Upper lobe of left lung (tissue), 6 donors: ENCODE results near the gene TESPA1. TPM values are rescaled to one million over a fixed set of nuclear protein-coding genes. Genes with fewer than 3 reads are reported as not detected.

Experiments
- ATAC-seq, 2 donors: fragments of 200-7000 bp; cut with Tn5 transposase; one replicate each; pipeline ENCODE4 v1.9.1; 2022; ENCODE audit warnings: mild to moderate bottlenecking in 2 of 2, moderate library complexity in 2 of 2; ENCODE audit not compliant: low FRiP score in 2 of 2
- DNase-seq, 2 donors: peaks; one replicate each; pipeline ENCODE4 v3.0.0-alpha.2; 2019 to 2020
- H3K27ac ChIP-seq, 4 donors: fragments of 200-600 bp; sonication (generic); one replicate each; pipeline ENCODE4 v1.5.1; 2016 to 2019
- H3K27me3 ChIP-seq, 4 donors: fragments of 200-600 bp; sonication (generic); one replicate each; pipeline ENCODE4 v1.5.1; 2017 to 2019
- H3K36me3 ChIP-seq, 4 donors: fragments of 200-600 bp; sonication (generic); one replicate each; pipeline ENCODE4 v1.5.1; 2016 to 2019
- H3K4me1 ChIP-seq, 4 donors: fragments of 200-600 bp; sonication (generic); one replicate each; pipeline ENCODE4 v1.5.1; 2018 to 2019
- H3K4me3 ChIP-seq, 4 donors: fragments of 200-600 bp; sonication (generic); one replicate each; pipeline ENCODE4 v1.5.1; 2017 to 2019; ENCODE audit warnings: mild to moderate bottlenecking in 2 of 4, moderate library complexity in 1 of 4
- H3K9me3 ChIP-seq, 4 donors: fragments of 200-600 bp; sonication (generic); one replicate each; pipeline ENCODE4 v1.5.1; 2018 to 2019
- EP300 ChIP-seq, 4 donors: sonication (generic); formaldehyde crosslinking; IDR thresholded peaks; one replicate each; pipeline ENCODE4 v1.5.1; 2017; ENCODE audit warnings: antibody characterized with exemption in 4 of 4, control low read depth in 2 of 4
- POLR2A ChIP-seq, 4 donors: fragments of 450-650 bp; IDR thresholded peaks; one replicate each; pipeline ENCODE4 v1.5.1; 2016 to 2017; ENCODE audit warnings: antibody characterized with exemption in 4 of 4, mild to moderate bottlenecking in 2 of 4
- POLR2AphosphoS5 ChIP-seq, 2 donors: sonication (generic); formaldehyde crosslinking; IDR thresholded peaks; one replicate each; pipeline ENCODE4 v1.5.1; 2017; ENCODE audit warnings: antibody characterized with exemption in 2 of 2
- WGBS, 2 donors: methylation state at CpG; one replicate each; pipeline ENCODE4 v1.1.5; 2017 to 2018; 5-methylcytosine and 5-hydroxymethylcytosine counted together
- total RNA-seq, 6 donors: library from RNA; depleted of rRNA in 4 of 6; stranded (reverse); fragments of >200 nt in 4 of 6; gene quantifications; one replicate each; pipeline versions ENCODE4 v1.1.0 to v1.2.1, GENCODE V29; 2016 to 2021
- TF ChIP-seq, protein P1 (sequence below), 6 experiments: fragments of 450-650 bp in 4 of 6; fragments of 200-600 bp in 2 of 6; sonication (generic) in 2 of 6; IDR thresholded peaks; one replicate each; pipeline ENCODE4 v1.5.1; 2016 to 2019; ENCODE audit warnings: antibody characterized with exemption in 6 of 6
- donor health status: DM: no; HTN: no; CAD: no; lungs with moderate emphysema.
- donor health status: DM: no; HTN: yes; CAD: no; lungs with severe emphysema.

The TESPA1 gene
- total RNA-seq, 6 donors from 2014 or later = 2.7 to 10.5 (median 4.3) TPM

DNA sequence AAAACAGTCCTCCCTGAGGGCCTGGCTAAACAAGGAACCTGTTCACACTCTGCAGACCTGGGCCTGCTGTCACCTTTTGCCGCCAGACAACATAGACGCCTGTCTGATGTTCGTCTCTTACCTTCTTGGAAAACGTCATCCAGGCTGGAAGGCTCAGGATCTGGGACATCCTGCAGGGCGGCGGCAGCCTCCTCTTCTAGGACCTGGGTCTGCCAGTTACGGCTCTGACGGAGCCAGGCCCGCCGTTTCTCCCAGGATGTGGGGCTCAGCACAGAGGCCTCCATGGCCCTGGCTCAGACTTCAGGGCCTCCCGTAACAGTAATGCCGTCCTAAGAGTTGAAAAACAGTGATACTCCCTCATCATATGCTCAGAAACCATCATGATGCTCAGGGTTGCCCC is 10.3 kb downstream of the TESPA1 start:
- H3K27me3 ChIP-seq = no peaks in the 10 kb centered on the region
- no peak for ATAC-seq
- 85 to 93% methylated on average over 8 to 12 of the region's 12 CpGs for WGBS, 2 donors

DNA sequence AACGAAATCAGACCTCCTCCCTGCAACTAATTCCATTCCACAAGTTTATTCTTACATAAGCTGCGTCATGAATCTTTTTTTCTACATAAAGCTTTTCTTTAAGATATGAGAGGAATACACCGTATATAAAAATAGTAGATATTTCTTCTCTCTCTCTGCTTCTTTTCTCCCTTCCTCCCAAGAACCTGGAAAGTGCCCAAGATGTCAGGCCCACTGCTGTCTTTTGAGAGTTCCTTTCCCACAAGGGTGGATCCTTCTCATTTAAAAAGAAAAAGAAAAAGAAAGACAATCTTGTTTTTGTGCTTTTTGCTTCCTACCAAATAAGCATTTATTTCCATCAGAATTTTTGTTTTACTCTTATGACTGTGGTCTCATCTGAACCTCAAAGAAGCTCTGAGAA is 11.0 kb downstream of the TESPA1 start:
- H3K27me3 ChIP-seq = no peaks in the 10 kb centered on the region
- no peaks in the 10 kb centered on the region for H3K36me3 ChIP-seq
- ATAC-seq (no peak), DNase-seq (no peak)
- WGBS, 2 donors = 80 to 84% methylated on average over 3 of the region's 3 CpGs
- H3K4me1 ChIP-seq = peaks cover 0 to 7% (median 0%) of the 10 kb centered on the region in 4 donors
- no peak overlapping the region for H3K4me3 ChIP-seq
- TF ChIP-seq EP300 (IDR thresholded peaks at IDR 0.05) (no peak), POLR2A (IDR thresholded peaks at IDR 0.05) (no peak), POLR2AphosphoS5 (IDR thresholded peaks at IDR 0.05) (no peak)
- TF ChIP-seq, protein P1, sequence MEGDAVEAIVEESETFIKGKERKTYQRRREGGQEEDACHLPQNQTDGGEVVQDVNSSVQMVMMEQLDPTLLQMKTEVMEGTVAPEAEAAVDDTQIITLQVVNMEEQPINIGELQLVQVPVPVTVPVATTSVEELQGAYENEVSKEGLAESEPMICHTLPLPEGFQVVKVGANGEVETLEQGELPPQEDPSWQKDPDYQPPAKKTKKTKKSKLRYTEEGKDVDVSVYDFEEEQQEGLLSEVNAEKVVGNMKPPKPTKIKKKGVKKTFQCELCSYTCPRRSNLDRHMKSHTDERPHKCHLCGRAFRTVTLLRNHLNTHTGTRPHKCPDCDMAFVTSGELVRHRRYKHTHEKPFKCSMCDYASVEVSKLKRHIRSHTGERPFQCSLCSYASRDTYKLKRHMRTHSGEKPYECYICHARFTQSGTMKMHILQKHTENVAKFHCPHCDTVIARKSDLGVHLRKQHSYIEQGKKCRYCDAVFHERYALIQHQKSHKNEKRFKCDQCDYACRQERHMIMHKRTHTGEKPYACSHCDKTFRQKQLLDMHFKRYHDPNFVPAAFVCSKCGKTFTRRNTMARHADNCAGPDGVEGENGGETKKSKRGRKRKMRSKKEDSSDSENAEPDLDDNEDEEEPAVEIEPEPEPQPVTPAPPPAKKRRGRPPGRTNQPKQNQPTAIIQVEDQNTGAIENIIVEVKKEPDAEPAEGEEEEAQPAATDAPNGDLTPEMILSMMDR (IDR thresholded peaks at IDR 0.05) = no peak
- no peak overlapping the region for H3K27ac ChIP-seq
- H3K9me3 ChIP-seq = no peaks in the 10 kb centered on the region

More for the DNA sequence above, 10.3 kb downstream of the TESPA1 start:
- no peak overlapping the region for H3K27ac ChIP-seq
- no peak overlapping the region for H3K4me3 ChIP-seq
- TF ChIP-seq, protein P1 (IDR thresholded peaks at IDR 0.05) = no peak
- TF ChIP-seq POLR2A (IDR thresholded peaks at IDR 0.05) = no peak
- TF ChIP-seq EP300 (IDR thresholded peaks at IDR 0.05) = no peak
- no peaks in the 10 kb centered on the region for H3K36me3 ChIP-seq
- no peaks in the 10 kb centered on the region for H3K9me3 ChIP-seq
- peak in 1 of 2 donors; percentile 58 for DNase-seq
- peaks cover 0 to 7% (median 0%) of the 10 kb centered on the region in 4 donors for H3K4me1 ChIP-seq

DNA sequence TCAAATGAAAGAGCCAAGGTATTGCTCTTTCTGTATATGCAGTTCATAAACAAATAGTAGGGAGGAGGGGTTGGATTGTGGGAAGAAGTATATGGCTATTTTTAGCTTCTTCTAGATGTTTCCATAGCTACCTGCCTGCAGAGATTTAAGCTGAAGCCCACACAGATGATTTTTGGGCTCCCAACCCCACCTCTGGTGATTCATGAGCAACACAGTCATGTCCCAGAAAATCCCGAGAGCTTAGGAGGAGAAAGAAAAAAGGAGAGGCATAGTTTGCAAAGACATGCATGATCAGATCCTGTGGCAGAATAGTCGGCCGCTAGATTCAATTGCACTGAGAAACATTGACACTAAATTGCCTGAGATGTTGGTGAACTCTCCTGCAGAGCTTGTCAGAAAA is 13.8 kb downstream of the TESPA1 start:
- ATAC-seq (no peak), DNase-seq (no peak)
- H3K4me3 ChIP-seq = no peak overlapping the region
- TF ChIP-seq, protein P1 (IDR thresholded peaks at IDR 0.05) = no peak
- TF ChIP-seq POLR2A (IDR thresholded peaks at IDR 0.05) = no peak
- no peak for TF ChIP-seq POLR2AphosphoS5 (IDR thresholded peaks at IDR 0.05)
- TF ChIP-seq EP300 (IDR thresholded peaks at IDR 0.05) = no peak
- H3K9me3 ChIP-seq = no peaks in the 10 kb centered on the region
- no peaks in the 10 kb centered on the region for H3K27me3 ChIP-seq
- no peaks in the 10 kb centered on the region for H3K36me3 ChIP-seq
- peaks cover 0 to 7% (median under 1%) of the 10 kb centered on the region in 4 donors for H3K4me1 ChIP-seq
- WGBS, 2 donors = 91 to 97% methylated on average over 3 of the region's 3 CpGs
- no peak overlapping the region for H3K27ac ChIP-seq

DNA sequence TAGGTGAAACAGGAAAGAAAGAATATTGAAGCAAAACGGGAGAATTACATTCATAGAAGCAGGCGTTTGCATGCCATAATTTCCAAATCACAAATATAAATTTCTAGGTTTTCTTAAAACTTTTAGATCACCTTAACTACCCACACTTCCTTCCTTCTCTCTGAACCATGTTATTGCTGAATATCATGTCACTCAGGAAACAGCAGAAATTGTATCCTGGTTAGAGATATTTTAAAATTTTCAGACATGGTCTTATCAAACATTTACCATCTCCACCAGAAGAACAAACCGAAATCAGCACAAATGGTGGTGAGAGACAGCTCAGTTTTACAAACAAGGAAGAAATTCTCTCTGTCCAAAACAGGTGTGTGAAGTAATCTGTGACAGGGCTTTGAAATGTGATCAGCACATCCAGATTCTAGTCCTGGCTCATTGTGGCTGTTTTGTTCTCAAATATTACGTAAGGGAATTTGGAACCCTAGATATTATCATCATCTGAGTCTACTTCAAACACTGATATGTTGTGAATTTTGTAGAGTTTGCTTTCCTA is 16.3 kb downstream of the TESPA1 start:
- WGBS, 2 donors = 38 to 47% methylated on average over 4 of the region's 4 CpGs
- Histone ChIP-seq H3K27ac (no peak overlapping the region), H3K9me3 (no peaks in the 10 kb centered on the region), H3K36me3 (no peaks in the 10 kb centered on the region), H3K27me3 (no peaks in the 10 kb centered on the region), H3K4me1 (peaks cover 0 to 7% (median 0%) of the 10 kb centered on the region in 4 donors), H3K4me3 (no peak overlapping the region)
- ATAC-seq (no peak), DNase-seq (no peak)
- TF ChIP-seq EP300 (IDR thresholded peaks at IDR 0.05) = no peak
- no peak for TF ChIP-seq POLR2A (IDR thresholded peaks at IDR 0.05)
- TF ChIP-seq, protein P1 (IDR thresholded peaks at IDR 0.05) = no peak
- no peak for TF ChIP-seq POLR2AphosphoS5 (IDR thresholded peaks at IDR 0.05)

DNA sequence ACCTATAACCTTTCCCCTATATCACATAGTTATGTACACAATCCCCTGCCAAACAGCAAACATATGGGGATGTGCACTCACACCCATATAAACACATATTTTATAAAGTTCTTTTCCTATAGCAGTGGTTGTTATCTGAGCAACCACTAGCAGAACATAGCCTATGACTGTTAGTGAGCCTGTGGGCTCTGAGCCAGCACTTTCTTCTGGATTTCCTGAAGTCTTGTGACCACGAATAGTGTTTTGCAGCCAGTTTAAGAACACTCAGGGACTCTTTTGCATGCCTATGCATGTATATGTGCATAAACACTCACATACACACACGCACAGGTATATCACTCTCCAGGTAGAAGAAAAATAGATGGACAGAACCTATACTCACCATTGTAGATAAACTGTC is 17.1 kb downstream of the TESPA1 start:
- DNase-seq = no peak
- WGBS, 2 donors = 24 to 35% methylated on average over 2 of the region's 2 CpGs
- no peak overlapping the region for H3K27ac ChIP-seq

More for the DNA sequence above, 17.1 kb downstream of the TESPA1 start:
- TF ChIP-seq, protein P1 (IDR thresholded peaks at IDR 0.05) = no peak
- TF ChIP-seq POLR2A (IDR thresholded peaks at IDR 0.05) = no peak
- no peak for TF ChIP-seq POLR2AphosphoS5 (IDR thresholded peaks at IDR 0.05)
- no peak for TF ChIP-seq EP300 (IDR thresholded peaks at IDR 0.05)
- no peak for ATAC-seq
- H3K4me3 ChIP-seq = no peak overlapping the region
- no peaks in the 10 kb centered on the region for H3K9me3 ChIP-seq
- no peaks in the 10 kb centered on the region for H3K27me3 ChIP-seq
- peaks cover 0 to 7% (median 0%) of the 10 kb centered on the region in 4 donors for H3K4me1 ChIP-seq
- no peaks in the 10 kb centered on the region for H3K36me3 ChIP-seq
